Mesenchymal stem cell (in vitro differentiated cells and primary cell): Measurements from ENCODE around the gene FTO.
A peak's percentile ranks its signal among the peaks of the same experiment; 100 is the strongest.

Experiments used
- DNase-seq: peaks from one replicate; pipeline ENCODE4 v3.0.0-alpha.2; 2013
- H2AFZ ChIP-seq: one replicate; pipeline ENCODE4 v1.6.1; 2013; ENCODE audit warnings: low read depth, mild to moderate bottlenecking, control low read depth, inconsistent platforms, low read length, moderate library complexity
- H2AK5ac ChIP-seq: 2 replicates; pipeline ENCODE4 v1.6.1; 2013; ENCODE audit warnings: low read length, moderate library complexity, mild to moderate bottlenecking, inconsistent platforms; ENCODE audit not compliant: severe bottlenecking
- H2BK120ac ChIP-seq: one replicate; pipeline ENCODE4 v1.6.1; 2013; ENCODE audit warnings: low read depth, mild to moderate bottlenecking, inconsistent platforms, low read length, moderate library complexity
- H2BK12ac ChIP-seq, 2 experiments: one replicate each; pipeline ENCODE4 v1.6.1; 2013; ENCODE audit warnings: inconsistent platforms in 2 of 2, low read length in 2 of 2, mild to moderate bottlenecking in 2 of 2, moderate library complexity in 2 of 2, control low read depth in 1 of 2
- H2BK15ac ChIP-seq: one replicate; pipeline ENCODE4 v1.6.1; 2013; ENCODE audit warnings: mild to moderate bottlenecking, low read depth, inconsistent platforms; ENCODE audit not compliant: poor library complexity, severe bottlenecking
- H2BK5ac ChIP-seq: 2 replicates; pipeline ENCODE4 v1.6.1; 2013; ENCODE audit warnings: low read depth, mild to moderate bottlenecking, low read length, control low read depth, inconsistent platforms; ENCODE audit not compliant: poor library complexity, severe bottlenecking
- H3K14ac ChIP-seq, 2 experiments: one replicate each; pipeline ENCODE4 v1.6.1; 2013; ENCODE audit warnings: inconsistent platforms in 2 of 2, low read length in 2 of 2, control low read depth in 1 of 2, mild to moderate bottlenecking in 1 of 2, moderate library complexity in 1 of 2
- H3K18ac ChIP-seq, 2 experiments: one replicate each; pipeline ENCODE4 v1.6.1; 2013; ENCODE audit warnings: inconsistent platforms in 2 of 2, low read length in 2 of 2, control low read depth in 1 of 2, low read depth in 1 of 2, mild to moderate bottlenecking in 1 of 2
- H3K23ac ChIP-seq, 2 experiments: one replicate each; pipeline ENCODE4 v1.6.1; 2013; ENCODE audit warnings: inconsistent platforms in 2 of 2, low read length in 2 of 2, mild to moderate bottlenecking in 2 of 2, moderate library complexity in 2 of 2, control low read depth in 1 of 2
- H3K27ac ChIP-seq: 2 replicates; pipeline ENCODE4 v1.5.1; 2013; ENCODE audit warnings: mild to moderate bottlenecking, moderate library complexity, low read length, control low read depth, inconsistent platforms; ENCODE audit not compliant: poor library complexity, severe bottlenecking
- H3K27me3 ChIP-seq, 2 experiments: 2 replicates each; pipeline versions ENCODE4 v1.6.1 to v1.7.0; 2013; ENCODE audit warnings: low read length in 2 of 2, mild to moderate bottlenecking in 2 of 2, moderate library complexity in 2 of 2, control low read depth in 1 of 2, inconsistent platforms in 1 of 2; ENCODE audit not compliant: control insufficient read depth in 1 of 2, insufficient read depth in 1 of 2
- H3K36me3 ChIP-seq, 2 experiments: 2 replicates each; pipeline versions ENCODE4 v1.6.1 to v1.7.0; 2013; ENCODE audit warnings: low read length in 2 of 2, control low read depth in 1 of 2, inconsistent platforms in 1 of 2, low read depth in 1 of 2, mild to moderate bottlenecking in 1 of 2; ENCODE audit not compliant: insufficient read depth in 2 of 2, control insufficient read depth in 1 of 2
- H3K4ac ChIP-seq, 2 experiments: one replicate each; pipeline ENCODE4 v1.6.1; 2013; ENCODE audit warnings: inconsistent platforms in 2 of 2, low read length in 2 of 2, mild to moderate bottlenecking in 2 of 2, moderate library complexity in 2 of 2, control low read depth in 1 of 2, low read depth in 1 of 2
- H3K4me1 ChIP-seq: 2 replicates; pipeline ENCODE4 v1.6.1; 2013; ENCODE audit warnings: low read depth, low read length, control low read depth; ENCODE audit not compliant: control insufficient read depth, insufficient read depth
- H3K4me2 ChIP-seq: 2 replicates; pipeline ENCODE4 v1.6.1; 2013; ENCODE audit warnings: low read length, mild to moderate bottlenecking, inconsistent platforms; ENCODE audit not compliant: poor library complexity, severe bottlenecking
- H3K4me3 ChIP-seq, 2 experiments: 2 replicates each; pipeline versions ENCODE4 v1.5.1 to v1.7.0; 2013; ENCODE audit warnings: low read length in 2 of 2, mild to moderate bottlenecking in 2 of 2, control low read depth in 1 of 2, low read depth in 1 of 2; ENCODE audit not compliant: insufficient read depth in 1 of 2
- H3K79me1 ChIP-seq: replicated peaks from 2 replicates; pipeline ENCODE4 v1.6.1; 2013; ENCODE audit warnings: mild to moderate bottlenecking, control low read depth, low read length, inconsistent platforms; ENCODE audit not compliant: poor library complexity, severe bottlenecking
- H3K9ac ChIP-seq: 2 replicates; pipeline ENCODE4 v1.7.0; 2013; ENCODE audit warnings: mild to moderate bottlenecking, low read length, moderate library complexity
- H3K9me3 ChIP-seq: 2 replicates; pipeline ENCODE4 v1.7.0; 2013; ENCODE audit warnings: mild to moderate bottlenecking, low read length; ENCODE audit not compliant: control insufficient read depth
- H4K8ac ChIP-seq: one replicate; pipeline ENCODE4 v1.6.1; 2013; ENCODE audit warnings: inconsistent platforms, mild to moderate bottlenecking, low read length, moderate library complexity
- H4K91ac ChIP-seq: one replicate; pipeline ENCODE4 v1.6.1; 2013; ENCODE audit warnings: mild to moderate bottlenecking, low read length, inconsistent platforms
- WGBS: methylation state at CpG from one replicate; pipeline ENCODE4 v1.1.7; 2013; ENCODE audit warnings: mixed read lengths; 5-methylcytosine and 5-hydroxymethylcytosine counted together

Gene FTO

DNA sequence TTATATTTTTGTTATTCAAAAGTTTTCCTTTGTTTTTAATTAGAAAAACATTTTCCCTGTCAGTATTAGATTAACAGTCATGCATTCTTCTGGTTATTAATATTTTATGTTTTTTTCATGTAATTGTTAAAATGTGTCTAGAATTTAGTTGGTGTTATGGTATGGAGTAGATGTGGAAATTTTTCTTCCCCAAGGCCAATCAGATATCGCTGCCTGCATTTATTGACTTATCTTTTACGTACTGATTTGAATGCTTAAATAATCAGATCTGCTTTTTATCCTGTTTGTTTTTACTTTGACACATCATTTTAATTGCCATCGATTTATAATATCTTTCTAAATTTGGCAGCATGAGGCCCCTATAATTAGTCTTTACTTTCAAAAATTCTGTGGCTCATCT lies 13.6 kb downstream of the FTO start:
- no peak overlapping the region for H3K4me2 ChIP-seq
- H2AFZ ChIP-seq = no peak overlapping the region
- no peak overlapping the region for H2AK5ac ChIP-seq
- no peak overlapping the region for H3K4me3 ChIP-seq
- H3K23ac ChIP-seq = no peak overlapping the region
- WGBS = 92% methylated on average over 3 of the region's 3 CpGs
- no peak overlapping the region for H4K8ac ChIP-seq
- no peak overlapping the region for H2BK12ac ChIP-seq
- H3K4ac ChIP-seq = no peak overlapping the region
- H3K9ac ChIP-seq = no peak overlapping the region
- H2BK120ac ChIP-seq = no peak overlapping the region
- H3K14ac ChIP-seq = no peak overlapping the region
- H3K27me3 ChIP-seq = no peaks in the 10 kb centered on the region
- H2BK5ac ChIP-seq = no peak overlapping the region
- H3K27ac ChIP-seq = no peak overlapping the region
- H4K91ac ChIP-seq = no peak overlapping the region
- H3K36me3 ChIP-seq = peaks cover 0 to 2% of the 10 kb centered on the region in 2 experiments
- H2BK15ac ChIP-seq = no peak overlapping the region
- H3K9me3 ChIP-seq = no peaks in the 10 kb centered on the region
- no peak for DNase-seq
- peaks cover 12% of the 10 kb centered on the region for H3K79me1 ChIP-seq
- no peak overlapping the region for H3K18ac ChIP-seq
- no peaks in the 10 kb centered on the region for H3K4me1 ChIP-seq

- H3K4me3 ChIP-seq = no peak overlapping the region
- H2BK120ac ChIP-seq = no peak overlapping the region
- H3K9me3 ChIP-seq = no peaks in the 10 kb centered on the region
- no peak for DNase-seq
- H2BK5ac ChIP-seq = no peak overlapping the region
- H2AK5ac ChIP-seq = no peak overlapping the region
- H4K8ac ChIP-seq = peak overlapping the region; percentile 12
- H3K9ac ChIP-seq = no peak overlapping the region
- WGBS = 95% methylated on average over 2 of the region's 5 CpGs
- H3K4me2 ChIP-seq = no peak overlapping the region
- H2BK15ac ChIP-seq = no peak overlapping the region
- no peaks in the 10 kb centered on the region for H3K27me3 ChIP-seq
- H3K23ac ChIP-seq = no peak overlapping the region
- H3K27ac ChIP-seq = no peak overlapping the region
- H2AFZ ChIP-seq = no peak overlapping the region
- H3K18ac ChIP-seq = no peak overlapping the region
- H3K36me3 ChIP-seq = peaks cover 0 to 2% of the 10 kb centered on the region in 2 experiments
- H3K4me1 ChIP-seq = no peaks in the 10 kb centered on the region
- H3K79me1 ChIP-seq = peaks cover 10% of the 10 kb centered on the region
- no peak overlapping the region for H2BK12ac ChIP-seq
- no peak overlapping the region for H3K4ac ChIP-seq
- no peak overlapping the region for H3K14ac ChIP-seq
- H4K91ac ChIP-seq = no peak overlapping the region
These were observed 17.1 kb downstream of the FTO start for GRCh38 chr16:53721017-53721416.

- Histone ChIP-seq H2AFZ (no peak overlapping the region), H3K18ac (no peak overlapping the region)
These were observed 22.7 kb downstream of the FTO start for GRCh38 chr16:53726625-53727024.

DNA sequence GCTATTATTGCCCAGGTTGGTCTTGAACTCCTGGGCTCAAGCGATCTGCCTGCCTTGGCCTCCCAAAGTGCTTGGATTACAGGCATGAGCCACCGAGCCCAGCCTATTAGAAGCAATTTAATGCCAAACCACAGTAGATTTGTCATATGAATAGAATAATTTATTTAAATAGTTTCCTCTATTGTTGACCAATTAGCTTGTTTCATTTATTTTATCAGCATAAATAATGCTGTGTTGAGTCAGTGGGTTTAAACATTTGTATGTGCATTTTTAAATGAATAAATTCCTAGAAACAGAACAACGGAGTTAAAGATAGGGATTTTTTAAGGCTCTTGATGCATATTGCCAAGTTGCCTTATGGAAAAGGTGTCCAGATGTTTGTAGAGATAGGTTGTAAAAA lies 26.7 kb downstream of the FTO start:
- H3K9ac ChIP-seq = no peak overlapping the region
- no peak overlapping the region for H2BK15ac ChIP-seq
- no peak overlapping the region for H3K4me2 ChIP-seq
- H3K4ac ChIP-seq = no peak overlapping the region
- H2BK5ac ChIP-seq = no peak overlapping the region
- no peak overlapping the region for H2AFZ ChIP-seq
- H3K14ac ChIP-seq = no peak overlapping the region
- peaks cover 26% of the 10 kb centered on the region for H3K79me1 ChIP-seq
- H3K27ac ChIP-seq = no peak overlapping the region
- no peak overlapping the region for H2BK12ac ChIP-seq
- H3K27me3 ChIP-seq = no peaks in the 10 kb centered on the region
- no peak overlapping the region for H2AK5ac ChIP-seq
- H3K9me3 ChIP-seq = no peaks in the 10 kb centered on the region
- DNase-seq = no peak
- no peak overlapping the region for H3K23ac ChIP-seq
- no peak overlapping the region for H3K18ac ChIP-seq
- over 99% methylated on average over 1 of the region's 3 CpGs for WGBS
- peaks cover 4% of the 10 kb centered on the region for H3K4me1 ChIP-seq
- no peak overlapping the region for H4K8ac ChIP-seq
- H2BK120ac ChIP-seq = no peak overlapping the region
- H3K4me3 ChIP-seq = no peak overlapping the region
- no peaks in the 10 kb centered on the region for H3K36me3 ChIP-seq
- H4K91ac ChIP-seq = no peak overlapping the region

More at GRCh38 chr16:53726625-53727024, 22.7 kb downstream of the FTO start:
- Histone ChIP-seq H4K8ac (no peak overlapping the region), H2BK5ac (no peak overlapping the region), H2AK5ac (no peak overlapping the region), H3K4me2 (no peak overlapping the region), H3K27me3 (no peaks in the 10 kb centered on the region), H3K4me3 (no peak overlapping the region), H2BK15ac (no peak overlapping the region), H4K91ac (no peak overlapping the region), H3K27ac (no peak overlapping the region), H3K14ac (peak overlapping the region in 1 of 2 experiments; percentile 95), H2BK12ac (no peak overlapping the region), H3K4me1 (peaks cover 3% of the 10 kb centered on the region), H3K9me3 (no peaks in the 10 kb centered on the region), H2BK120ac (no peak overlapping the region), H3K9ac (no peak overlapping the region), H3K23ac (no peak overlapping the region), H3K4ac (no peak overlapping the region), H3K36me3 (no peaks in the 10 kb centered on the region), H3K79me1 (peaks cover 19% of the 10 kb centered on the region)
- peak; percentile 31 for DNase-seq
